ENCODE measurements around the gene FCHSD2.
"Not testable (repeated sequence)": the region's sequence is repeated elsewhere in the genome, so short reads cannot be mapped to it uniquely, and the experiment has no call there.

The FCHSD2 gene

DNA sequence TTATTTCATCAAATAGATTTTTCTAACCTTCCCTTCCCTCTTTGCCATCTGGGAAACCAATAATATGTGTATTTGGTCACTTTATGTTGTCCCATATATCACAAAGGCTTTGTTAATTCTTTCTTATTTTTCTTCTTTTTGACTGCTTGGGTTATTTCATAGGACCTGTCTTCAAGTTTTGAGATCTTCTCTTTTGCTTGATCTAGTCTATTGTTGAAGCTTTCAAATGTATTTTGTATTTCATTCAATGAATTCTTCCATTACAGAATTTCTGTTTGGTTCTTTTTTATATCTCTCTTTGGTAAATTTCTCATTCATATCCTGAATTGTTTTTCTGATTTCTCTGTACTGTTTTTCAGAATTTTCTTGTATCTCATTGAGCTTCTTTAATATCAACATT is 132.1 kb downstream of the FCHSD2 start:
- no peak for DNase-seq (ENCODE audit: low spot score)

DNA sequence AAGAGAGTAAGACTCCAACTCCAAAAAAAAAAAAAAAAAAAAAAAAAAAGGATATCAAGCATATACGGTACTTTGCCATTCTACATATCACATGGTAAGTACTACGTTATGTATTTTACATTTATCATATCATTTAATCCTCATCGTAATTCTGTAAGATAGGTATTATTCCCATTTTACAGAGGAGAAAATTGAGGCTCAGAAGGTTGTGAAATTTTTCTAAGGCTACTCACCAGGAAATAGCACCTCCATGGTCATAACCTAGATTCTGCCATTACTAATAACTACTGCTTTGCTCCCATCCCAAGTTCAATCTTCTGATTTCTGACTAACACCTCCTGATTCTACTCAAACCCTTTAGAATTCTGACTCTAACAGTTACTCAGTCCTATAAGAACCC is 138.0 kb downstream of the FCHSD2 start:
- no peak for DNase-seq (ENCODE audit: low spot score)

DNA sequence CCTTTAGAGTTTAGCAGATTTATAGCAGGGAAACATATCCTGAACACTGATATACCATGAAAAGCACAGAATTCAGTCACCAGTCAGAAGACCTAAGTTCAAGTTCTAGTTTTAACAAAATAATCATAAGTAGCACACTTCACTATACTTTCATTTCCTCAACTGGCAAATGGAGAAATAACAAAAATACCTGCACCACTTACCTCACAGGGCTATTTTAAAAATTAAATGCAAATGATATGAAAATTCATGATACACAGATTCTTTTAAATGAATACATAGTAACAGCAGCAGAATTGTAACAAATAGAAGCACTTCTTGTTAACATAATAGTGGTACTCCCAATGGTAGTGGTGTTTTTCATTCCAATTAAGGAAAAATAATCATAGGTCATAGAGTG is 139.0 kb downstream of the FCHSD2 start:
- DNase-seq (ENCODE audit: low spot score): no peak

DNA sequence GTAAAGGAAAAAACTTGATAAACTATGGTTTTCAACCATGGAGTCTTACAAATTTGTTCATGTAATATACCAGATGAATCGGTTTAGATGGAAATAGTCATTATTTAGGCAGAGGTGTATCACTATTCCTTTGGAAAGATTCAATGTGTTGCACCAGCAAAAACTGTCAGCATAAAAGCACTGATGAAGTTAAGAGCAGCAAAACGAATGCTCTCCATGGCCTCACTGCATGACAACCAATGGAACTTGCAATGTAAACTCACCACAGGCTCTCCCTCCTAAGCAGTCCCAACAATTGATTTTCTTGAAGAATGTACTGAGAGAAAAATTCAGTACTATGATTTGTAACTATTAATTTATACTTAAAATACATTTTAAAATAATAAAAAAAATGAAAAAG is 139.9 kb downstream of the FCHSD2 start:
- DNase-seq (ENCODE audit: low spot score): no peak

DNA sequence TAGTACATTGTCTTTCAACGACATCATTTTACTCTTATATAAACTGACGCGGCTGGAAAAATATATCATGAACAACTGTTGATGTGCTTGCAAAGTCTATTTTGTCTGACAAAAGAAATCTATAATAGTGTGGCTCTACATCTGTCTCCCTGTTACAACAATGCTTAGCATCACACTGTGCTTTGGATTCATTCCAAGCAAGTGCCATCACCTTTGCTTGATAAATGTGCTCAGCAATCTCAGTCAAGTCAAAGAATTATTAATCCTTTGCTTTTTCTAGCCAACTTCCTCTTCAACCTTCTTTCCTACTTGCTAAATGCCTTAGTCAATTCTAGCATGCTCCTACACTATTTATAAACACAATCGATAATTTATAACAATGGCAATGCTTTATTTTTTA is 140.5 kb downstream of the FCHSD2 start:
- no peak for DNase-seq (ENCODE audit: low spot score)

DNA sequence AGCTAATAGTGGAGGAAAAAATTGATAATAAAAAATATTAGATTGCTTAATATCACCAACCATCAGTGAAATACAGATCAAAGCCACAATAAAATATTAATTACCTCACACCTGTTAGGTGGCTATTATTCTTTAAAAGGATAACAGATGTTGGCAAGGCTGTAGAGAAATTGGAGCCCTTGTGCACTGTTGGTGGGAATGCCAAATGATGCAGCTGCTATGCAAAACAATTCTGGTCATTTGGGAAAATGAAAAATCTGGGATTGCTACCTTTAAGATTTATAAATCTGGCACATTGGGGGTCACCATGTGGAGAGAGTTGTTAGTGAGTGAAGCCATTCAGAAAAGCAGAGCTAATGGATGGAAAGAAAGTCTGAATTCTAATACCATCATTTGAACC is 143.4 kb downstream of the FCHSD2 start:
- no peak for DNase-seq (ENCODE audit: low spot score)

DNA sequence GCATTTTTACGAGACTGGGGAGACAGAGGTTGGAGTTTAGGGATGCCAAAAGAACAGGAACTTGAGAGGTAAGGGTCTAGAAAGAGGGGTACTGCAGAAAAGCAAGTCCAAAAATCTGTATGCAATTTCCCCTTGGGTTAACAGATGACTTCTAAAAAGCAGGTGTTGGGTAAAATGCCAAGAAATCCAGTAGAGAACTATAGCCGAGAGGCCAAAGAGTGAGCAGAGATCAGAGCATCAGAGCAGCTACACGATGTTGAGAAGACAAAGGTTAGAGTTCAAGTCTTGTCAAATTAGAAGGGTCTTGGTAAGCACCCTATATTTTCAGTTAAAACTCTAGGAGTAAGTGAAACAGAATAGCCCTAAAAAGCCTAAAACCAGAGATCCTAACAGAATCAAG is 145.2 kb downstream of the FCHSD2 start:
- no peak for DNase-seq (ENCODE audit: low spot score)

DNA sequence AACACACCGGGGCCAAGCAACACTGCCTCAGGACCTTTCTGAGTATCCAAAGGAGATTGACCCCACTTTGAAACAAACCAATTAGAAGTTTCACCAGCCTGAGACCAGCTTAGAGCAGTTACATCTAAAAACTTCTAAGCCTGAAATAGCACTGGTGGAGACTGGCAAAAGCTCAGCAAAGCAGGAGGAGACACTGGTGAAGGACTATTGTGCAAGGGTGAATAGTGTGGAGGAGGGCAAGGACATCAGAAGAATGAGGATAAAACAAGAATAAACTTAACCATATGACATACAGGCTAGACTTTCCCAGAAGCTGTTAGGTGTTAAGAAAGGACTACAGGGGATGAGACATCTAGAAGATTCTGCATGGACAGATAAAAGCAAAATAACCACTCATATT is 152.4 kb downstream of the FCHSD2 start:
- no peak for DNase-seq (ENCODE audit: low spot score)

DNA sequence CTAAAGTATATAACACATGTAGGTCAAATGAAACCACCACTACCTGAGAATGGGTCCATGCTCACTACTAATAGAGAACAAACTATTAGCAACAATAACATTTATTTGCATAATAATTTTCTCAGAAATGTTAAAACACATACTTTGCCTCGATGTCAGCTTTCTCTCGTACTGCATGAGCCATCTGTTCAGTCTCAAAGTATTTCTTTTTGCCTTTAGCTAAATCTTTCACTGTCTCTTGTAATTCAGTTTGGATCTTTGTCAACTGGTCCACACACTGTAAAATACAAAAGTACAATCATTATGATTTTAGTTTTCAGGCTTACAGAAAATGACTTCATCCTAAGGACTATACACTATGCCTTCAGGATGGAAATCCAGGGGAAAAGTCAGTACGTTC is 153.3 kb downstream of the FCHSD2 start:
- no peak for DNase-seq (ENCODE audit: low spot score)

DNA sequence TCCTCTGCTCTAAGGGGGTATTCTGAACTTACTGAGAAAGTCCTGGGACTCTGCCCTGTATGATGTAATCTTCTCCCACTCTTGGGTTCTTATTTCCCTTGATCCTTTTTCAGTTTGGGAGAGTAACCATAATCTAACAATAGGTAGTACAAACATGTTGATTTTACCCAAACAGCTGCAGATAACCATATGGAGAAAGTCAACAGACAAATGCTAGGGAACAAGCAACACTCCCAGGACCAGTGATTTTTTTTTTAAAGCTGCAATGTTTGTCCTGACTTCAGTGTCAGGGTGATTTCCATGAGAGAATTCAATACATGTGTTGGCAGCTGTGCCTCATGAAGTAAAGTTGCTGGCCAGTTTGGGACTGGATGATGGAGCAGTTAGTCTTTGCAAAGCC is 156.5 kb downstream of the FCHSD2 start:
- DNase-seq (ENCODE audit: low spot score): no peak

DNA sequence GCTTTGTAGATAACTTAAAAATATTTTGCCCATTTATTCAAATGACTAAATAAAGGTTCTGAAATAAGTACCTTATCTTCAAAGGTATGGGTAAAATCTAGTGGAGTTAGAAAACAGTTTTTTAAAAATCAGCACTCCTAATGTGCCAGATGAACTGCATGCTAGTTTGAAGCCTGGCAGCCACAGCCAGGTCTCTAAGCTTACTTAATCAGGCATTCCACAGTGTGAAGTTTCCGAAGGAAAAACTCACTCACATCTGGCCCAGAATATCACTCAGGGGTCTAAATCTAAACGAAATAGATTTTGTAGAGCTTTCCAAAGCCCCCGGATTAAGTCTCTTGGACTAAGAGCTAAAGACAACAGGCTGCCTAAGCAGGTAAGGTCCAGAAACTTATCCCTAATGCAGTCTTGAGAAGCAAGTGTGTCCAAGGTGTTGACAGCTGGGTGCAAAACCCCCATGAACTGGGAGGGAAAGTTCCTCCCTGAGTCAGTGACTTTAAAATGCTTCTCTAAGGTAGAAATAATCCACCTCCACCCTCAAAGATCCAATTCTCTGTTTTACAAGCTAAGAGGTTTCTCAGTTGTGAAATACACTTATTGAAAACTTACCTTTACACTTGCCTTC is 157.6 kb downstream of the FCHSD2 start:
- DNase-seq (ENCODE audit: low spot score): no peak

DNA sequence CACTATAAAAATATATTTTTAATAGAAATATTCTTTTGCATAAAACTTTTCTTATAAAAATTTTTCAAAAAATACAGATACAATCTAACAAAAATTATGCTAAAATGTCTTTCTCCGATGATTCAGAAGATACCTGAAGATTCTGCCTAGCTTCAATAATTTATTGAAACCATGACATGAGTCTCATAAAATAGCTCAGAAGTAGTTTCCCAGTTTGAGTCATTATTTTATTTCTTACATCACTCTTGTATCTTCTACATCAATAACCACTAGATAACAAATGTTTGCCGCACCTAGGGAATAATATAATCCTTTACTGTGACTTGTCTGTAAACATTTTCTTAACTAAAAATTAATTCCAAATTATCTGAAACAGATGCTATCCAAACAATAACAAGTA is 158.6 kb downstream of the FCHSD2 start:
- DNase-seq (ENCODE audit: low spot score): no peak

DNA sequence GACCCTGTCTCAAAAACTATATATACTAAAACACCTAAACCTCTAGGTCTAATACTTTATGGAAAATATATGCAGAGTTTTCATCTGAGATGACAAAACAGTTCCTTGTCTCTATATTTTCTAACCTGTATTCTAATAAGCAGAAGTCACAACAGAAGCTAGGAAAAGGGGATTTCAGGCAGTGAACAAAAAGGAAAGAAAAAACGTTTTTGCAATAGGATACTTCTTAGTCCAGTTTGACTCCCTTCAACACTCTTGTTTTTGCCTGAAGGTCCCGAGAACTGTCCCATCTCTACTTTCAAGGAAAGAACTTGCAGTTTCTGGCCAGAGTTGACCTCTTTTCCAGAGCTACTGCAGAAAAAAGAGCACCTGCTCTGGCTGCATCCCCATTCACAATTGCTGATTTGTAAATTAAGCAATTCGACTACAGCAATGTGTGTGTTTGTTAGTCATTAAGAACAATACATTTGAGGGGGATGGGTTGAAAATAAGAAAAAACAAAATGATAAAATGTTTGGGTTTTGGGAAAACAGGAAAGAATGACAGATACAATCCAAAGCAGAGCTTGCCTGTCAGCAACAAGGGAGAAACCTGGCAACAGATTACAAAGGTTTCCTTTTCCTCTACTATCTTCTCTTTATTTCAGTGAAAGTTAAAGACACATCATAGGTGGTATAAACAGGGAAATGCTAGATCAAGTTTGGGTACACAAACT is 160.0 kb downstream of the FCHSD2 start:
- no peak for DNase-seq (ENCODE audit: low spot score)

DNA sequence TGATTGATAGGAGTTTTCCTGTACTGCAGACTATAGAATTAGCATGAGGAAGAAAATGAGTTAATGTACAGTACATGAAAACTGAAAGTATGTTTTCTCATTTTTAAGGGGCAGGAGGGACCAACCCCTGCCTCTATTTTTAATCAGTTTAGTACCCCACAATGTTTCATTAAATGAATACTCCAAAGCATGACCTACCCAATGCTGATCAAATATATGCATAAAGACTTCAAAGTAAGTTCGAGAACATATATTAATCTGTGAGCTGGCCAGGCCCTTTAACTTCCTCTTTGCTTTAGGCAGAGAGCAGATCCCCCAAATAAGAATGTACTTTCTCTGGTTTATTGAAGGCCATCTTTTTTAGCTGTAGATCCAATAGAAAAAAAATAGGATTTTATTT is 161.0 kb downstream of the FCHSD2 start:
- no peak for DNase-seq (ENCODE audit: low spot score)

DNA sequence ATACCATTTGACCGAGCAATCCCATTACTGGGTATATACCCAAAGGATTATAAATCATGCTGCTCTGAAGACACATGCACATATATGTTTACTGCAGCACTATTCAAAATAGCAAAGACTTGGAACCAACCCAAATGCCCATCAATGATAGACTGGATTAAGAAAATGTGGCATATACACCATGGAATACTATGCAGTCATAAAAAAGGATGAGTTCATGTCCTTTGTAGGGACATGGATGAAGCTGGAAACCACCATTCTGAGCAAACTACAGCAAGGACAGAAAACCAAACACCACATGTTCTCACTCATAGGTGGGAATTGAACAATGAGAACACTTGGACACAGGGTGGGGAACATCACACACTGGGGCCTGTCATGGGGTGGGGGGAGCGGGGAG is 164.3 kb downstream of the FCHSD2 start:
- DNase-seq (ENCODE audit: low spot score): not testable (repeated sequence)

DNA sequence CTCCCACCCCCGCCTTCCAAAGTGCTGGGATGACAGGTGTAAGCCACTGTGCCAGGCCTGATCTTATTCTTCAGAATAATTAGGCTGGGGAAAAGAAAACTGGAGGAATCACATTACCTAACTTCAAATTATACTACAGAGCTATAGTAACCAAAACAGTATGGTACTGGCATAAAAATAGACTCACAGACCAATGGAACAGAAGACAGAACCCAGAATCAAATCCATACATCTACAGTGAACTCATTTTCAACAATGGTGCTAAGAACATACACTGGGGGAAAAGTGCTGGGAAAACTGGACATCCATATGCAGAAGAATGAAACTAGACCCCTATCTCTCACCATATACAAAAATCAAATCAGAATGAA is 165.6 kb downstream of the FCHSD2 start:
- DNase-seq (ENCODE audit: low spot score): not testable (repeated sequence)

DNA sequence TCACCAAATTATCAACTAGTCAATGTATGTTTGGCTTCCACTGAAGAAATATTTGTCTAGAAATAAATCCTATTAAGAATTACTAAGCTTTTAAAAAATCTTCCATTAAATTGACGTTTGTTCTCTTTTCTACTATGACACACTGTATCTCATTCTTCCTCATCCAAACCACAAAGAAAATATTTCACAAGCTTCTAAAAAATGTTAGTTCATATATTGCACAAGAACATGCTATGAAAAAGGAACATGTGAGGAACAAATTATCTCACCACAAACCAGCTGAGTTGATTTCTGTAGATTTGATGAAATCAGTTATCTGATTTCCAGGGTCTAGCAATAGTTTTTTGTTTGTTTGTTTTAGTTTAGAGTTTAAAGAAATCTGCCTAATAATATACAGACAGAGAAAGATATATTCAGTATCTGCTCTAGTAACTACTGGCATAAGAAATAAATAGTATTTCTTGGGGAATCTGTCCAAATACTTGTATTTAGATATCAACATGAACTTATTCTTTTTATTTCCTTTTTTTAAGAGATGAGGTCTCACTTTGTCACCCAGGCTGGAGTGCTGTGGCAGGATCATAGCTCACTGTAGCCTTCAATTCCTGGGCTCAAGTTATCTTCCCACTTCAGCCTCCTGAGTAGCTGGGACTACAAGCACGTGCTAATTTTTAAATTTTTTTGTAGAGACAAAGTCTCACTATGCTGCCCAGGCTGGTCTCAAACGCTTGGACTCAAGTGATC is 166.2 kb downstream of the FCHSD2 start:
- no peak for DNase-seq (ENCODE audit: low spot score)

DNA sequence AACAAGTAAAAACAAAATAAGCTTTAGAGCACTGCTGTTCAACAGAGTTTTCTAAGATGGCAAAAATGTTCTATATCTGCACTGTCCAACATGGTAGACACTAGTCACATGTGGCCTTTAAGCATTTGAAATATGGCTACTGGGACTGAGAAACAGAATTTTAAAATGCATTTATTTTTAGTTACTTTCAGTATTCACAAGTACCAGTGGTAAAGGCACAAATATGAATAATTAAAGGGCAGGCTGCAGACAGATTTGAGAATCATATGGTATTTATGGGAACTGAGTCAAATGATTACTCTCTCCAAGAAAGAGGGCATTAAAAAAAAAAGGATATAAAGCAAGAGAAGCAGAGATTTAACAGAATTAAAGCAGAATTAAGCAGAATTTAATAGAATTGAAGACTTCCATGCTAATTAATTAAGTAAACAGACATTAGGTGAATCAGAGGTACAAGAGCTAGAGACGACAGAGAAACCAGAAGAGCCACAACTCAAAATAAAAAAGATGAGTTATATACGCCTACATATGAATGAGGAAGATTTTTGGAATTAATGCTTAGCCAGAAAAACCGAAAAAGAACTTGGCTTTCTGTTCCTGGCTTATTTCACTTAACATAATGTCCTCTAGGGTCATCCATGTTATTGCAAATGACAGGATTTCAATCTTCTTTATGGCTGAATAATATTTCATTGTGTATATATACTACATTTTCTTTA is 167.5 kb downstream of the FCHSD2 start:
- DNase-seq (ENCODE audit: low spot score): no peak

DNA sequence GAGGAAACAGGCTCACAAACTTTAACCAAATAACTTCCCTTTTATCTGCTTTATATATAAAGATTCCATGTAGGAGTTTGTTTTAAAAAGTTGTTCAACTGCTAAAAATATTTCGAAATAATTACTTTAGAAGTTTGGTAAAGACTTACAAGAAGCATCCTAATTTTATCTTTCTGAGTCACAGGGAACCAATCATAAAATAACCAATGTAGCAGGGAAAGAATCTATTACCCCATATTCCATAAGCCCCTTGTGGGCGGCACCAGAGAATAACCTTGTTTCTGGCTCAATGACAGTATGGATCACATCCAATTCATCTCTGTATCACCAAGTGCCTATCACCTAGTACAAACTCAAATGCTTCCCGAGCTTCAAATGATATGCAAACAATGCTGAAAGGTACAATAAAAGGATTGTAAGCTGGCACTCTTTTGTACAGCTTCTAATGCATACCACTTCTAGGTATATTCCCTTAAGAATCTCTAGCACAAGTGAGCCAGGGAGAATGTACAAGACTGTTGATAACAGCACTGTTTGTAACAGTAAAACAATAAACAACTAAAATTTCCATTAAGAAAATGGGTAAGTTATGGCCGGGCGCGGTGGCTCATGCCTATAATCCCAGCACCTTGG is 169.5 kb downstream of the FCHSD2 start:
- DNase-seq (ENCODE audit: low spot score): no peak

DNA sequence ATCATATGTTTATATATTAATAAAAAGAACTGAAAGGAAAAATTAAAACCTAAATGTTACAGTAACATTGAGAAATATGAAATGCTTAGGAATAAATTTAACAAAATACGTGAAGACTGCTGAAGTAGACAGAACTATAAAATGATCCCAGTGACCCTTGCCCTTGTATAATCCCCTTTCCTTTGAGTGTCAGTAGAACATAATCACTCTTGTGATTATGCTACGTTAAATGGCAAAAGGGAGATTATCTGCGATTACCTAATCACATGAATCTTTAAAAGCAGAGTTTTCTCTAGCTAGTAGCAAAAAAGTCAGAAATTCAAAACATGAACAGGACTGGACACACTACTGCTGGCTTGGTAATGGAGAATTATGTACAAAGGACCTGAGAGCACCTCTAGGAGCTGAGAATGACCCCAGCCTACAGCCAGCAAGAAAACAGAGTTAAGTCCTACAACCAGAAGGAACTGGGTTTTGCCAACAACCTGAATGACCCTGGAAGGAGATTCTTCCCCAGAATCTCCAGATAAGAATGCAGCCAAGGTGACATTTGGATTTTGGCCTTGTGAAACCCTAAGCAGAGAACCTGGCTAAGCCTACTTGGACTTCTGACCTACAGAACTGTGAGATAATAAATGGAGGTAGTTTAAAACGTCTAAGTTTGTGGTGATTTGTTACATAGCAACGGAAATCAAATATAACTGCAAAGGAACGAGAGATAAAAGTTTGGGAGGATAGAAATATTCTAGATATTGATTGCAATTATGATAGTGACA is 170.7 kb downstream of the FCHSD2 start:
- no peak for DNase-seq (ENCODE audit: low spot score)

DNA sequence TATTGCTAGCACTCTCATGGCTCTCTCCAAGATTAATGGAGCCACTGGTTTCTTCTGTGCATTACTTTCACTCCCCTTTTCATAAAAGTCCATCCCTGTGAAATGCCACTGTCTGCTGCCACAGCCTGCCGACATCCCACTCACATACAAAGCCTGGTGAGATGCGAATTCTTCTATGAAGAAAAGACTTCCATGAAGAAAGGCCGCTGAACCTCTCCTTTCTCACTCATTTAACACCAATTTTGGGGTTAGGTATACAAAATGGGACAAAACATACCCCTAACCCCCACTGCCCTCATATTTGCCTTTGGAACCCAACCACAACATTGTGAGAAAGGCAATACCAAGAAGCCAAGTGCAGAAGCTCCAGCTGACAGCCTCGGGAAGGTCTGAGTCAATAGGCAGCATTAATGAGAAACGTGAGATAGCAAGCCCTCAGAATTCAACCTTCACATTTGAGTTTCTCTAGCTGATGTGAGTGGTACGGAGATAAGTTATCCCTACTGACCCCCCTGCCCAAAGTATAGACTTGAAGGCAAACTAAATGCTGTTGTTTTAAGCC is 171.5 kb downstream of the FCHSD2 start:
- no peak for DNase-seq (ENCODE audit: low spot score)

All from putamen (tissue), 1 donor.